ENCODE results near the gene SNED1.

DNA sequence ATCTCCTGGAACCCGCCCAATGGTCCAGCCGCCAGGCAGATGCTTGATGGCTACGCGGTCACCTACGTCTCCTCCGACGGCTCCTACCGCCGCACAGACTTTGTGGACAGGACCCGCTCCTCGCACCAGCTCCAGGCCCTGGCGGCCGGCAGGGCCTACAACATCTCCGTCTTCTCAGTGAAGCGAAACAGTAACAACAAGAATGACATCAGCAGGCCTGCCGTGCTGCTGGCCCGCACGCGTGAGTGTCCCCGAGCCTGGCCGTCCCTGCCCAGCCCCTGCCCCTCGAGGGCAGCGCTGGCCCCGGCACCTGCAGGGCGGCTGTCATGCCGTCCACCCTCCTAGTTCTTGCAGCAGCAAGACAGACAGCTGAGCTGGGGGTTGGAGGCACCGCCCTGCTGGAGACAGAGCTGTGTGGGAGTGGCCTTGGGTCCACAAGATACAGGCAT lies 67.0 kb downstream of the SNED1 start:
- TF ChIP-seq, protein P1, sequence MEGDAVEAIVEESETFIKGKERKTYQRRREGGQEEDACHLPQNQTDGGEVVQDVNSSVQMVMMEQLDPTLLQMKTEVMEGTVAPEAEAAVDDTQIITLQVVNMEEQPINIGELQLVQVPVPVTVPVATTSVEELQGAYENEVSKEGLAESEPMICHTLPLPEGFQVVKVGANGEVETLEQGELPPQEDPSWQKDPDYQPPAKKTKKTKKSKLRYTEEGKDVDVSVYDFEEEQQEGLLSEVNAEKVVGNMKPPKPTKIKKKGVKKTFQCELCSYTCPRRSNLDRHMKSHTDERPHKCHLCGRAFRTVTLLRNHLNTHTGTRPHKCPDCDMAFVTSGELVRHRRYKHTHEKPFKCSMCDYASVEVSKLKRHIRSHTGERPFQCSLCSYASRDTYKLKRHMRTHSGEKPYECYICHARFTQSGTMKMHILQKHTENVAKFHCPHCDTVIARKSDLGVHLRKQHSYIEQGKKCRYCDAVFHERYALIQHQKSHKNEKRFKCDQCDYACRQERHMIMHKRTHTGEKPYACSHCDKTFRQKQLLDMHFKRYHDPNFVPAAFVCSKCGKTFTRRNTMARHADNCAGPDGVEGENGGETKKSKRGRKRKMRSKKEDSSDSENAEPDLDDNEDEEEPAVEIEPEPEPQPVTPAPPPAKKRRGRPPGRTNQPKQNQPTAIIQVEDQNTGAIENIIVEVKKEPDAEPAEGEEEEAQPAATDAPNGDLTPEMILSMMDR (IDR thresholded peaks at IDR 0.05): no peak
- TF ChIP-seq EP300 (IDR thresholded peaks at IDR 0.05) (no peak), POLR2A (IDR thresholded peaks at IDR 0.05) (no peak), POLR2AphosphoS5 (IDR thresholded peaks at IDR 0.05) (no peak)

All from suprapubic skin (tissue), 4 donors.